Frontal cortex (tissue), 4 donors: ENCODE results near the gene RBM12. TPM values are rescaled to one million over a fixed set of nuclear protein-coding genes. Genes with fewer than 3 reads are reported as not detected.

ENCODE experiments used
- DNase-seq, 2 donors: peaks; one replicate each; pipeline ENCODE4 v3.0.0; 2012; ENCODE audit warnings: low spot score in 2 of 2
- FAIRE-seq: peaks from 2 replicates; lab custom pipeline; 2012; peaks lifted over from hg19 to GRCh38; lab: Jason Lieb, UNC
- small RNA-seq: library from RNA; depleted of rRNA; stranded (forward); fragments of <200 nt; gene quantifications from one replicate; pipeline ENCODE3, GENCODE V24; 2014
- total RNA-seq: library from RNA; depleted of rRNA; stranded (reverse); fragments of >200 nt; gene quantifications from one replicate; pipeline ENCODE4 v1.2.3, GENCODE V29; 2014
- donor health status: control.
- donor health status: control.
- donor health status: control.

RBM12 gene
- total RNA-seq, 1 donor from 2014 or later, result 109 TPM

DNA sequence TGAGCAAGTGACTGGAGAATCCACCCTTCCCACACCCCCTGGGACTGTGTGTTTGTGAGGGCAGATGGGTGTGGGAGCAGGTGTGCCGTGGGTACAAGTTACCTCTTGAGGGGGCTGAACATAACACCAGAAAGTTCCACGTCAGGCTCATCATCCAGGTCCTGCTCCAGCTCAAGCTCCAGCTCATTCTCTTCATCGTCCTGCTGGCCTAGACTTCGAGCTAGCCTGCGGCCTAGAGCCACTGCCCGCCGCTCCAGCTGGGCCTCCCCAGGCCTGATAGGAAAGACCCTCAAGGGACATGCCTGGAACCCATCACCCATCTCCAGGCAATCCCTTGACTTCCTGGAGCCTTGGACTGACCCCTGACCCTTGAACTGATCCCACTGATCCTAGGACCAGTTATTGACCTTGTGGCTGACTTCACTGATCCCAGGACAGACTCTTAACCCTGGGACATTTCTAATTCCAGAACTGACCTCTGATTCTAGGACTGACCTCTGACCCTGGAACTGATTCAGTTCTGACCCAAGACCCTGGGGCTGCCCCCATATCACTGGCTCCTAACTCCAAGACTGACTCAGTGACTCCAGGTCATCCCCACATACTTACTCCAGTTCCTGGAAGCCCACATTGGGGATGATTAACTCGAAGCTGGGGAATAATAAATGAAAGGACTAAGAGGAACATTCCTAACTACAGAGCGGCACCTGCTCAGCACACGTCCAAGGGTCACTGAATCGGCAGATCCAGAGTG, 60.8 kb downstream of the RBM12 start:
- no peak for DNase-seq

DNA sequence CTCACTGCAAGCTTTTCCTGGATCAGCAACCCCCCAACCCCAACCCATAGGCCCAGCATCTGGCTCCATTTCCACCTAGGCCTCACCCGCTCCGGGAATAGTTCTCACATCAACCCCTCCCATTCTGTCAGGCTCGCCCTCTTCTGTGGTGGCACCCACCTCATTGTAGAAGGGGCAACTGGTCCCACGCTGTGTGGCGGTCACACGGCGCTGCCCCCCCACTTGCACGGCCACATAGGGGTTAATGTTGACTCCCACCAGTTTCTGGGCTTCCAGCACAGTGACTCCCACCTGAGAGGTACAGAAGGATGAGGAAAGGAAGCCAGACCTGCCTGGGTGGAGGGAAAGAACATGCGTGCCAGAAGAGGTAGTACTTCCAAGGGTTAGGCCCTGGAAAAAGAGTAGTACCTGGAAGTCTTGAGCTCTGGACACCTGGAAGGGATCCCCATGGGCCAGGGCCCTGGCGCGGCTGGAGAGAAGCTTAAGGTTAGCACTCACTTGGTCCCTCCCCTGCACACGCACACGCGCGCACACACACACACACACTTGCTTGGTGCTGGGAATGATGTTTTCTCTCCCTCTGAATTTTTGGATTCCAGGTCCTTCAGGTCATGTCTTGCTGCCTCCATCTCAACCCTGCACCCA, 61.7 kb downstream of the RBM12 start:
- FAIRE-seq (no peak), DNase-seq (no peak)

More for the DNA sequence above, 60.8 kb downstream of the RBM12 start:
- no peak for FAIRE-seq

DNA sequence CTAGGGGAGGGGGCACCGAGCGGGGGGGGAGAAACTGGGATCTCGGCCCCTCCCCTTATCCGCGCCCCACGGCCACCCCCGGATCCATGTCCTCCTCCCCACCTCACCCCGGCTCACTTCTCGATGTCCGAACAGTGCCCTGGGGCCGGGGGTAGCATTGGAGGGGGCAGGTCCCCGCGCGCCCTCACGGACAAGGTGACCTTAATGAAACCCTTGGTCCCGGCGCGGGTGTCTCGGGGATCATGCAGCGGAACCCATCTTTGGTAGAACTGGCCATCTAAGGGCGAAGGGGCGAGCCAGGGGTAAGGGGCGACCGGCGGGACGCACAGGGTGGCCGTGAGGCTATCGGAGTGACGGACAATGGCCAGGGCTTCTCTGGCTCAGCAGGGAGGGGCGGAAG, 62.7 kb downstream of the RBM12 start:
- DNase-seq (no peak), FAIRE-seq (no peak)

DNA sequence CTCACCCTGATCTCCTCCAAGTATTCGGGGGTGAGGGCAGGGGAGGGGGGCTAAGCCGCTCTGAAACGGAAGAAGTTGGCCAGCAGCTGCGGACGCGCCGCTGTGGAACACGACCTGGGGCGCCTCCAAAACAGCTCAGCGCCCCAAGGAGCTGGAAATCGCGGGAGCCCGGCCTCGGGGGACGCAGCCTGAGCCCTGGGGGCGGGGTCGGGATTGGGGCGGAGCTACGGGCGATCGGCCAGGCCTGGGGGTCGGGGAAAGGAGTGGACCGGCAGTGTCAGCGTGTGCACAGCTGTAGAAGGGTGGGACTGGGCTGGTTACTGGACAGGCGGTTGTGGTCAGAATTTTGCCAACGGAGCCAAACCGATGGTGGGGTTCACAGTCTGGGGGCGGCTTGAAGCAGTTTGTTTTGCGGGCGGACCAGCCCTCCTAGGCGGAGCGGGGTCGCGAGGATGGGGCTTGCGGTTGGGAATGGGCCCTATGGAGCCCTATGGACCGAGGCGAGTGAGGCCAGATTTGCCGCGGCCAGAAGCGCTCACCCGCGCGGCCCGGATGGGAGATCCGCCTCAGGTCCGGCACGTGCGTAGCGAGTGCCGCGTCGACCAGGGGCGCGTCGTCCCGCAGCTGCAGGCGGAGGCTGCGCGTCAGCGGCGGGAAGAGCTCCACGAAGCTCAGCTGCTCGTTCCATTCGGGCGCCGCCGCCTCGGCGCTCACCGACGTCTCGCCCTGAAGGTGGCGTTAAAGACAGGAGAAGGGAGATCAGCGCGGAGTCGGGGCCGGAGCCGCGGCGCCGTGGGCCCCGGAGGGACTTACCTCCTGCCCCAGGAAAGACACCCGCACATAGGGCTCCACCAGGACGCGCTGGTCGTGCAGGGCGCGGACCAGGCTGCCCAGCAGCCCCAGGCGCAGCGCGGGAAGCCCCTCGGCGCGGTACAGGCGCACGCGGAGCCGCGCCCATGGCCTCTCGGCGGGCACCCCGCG, 63.4 kb downstream of the RBM12 start:
- DNase-seq, result peak; percentile 72 to 85
- FAIRE-seq, result no peak

DNA sequence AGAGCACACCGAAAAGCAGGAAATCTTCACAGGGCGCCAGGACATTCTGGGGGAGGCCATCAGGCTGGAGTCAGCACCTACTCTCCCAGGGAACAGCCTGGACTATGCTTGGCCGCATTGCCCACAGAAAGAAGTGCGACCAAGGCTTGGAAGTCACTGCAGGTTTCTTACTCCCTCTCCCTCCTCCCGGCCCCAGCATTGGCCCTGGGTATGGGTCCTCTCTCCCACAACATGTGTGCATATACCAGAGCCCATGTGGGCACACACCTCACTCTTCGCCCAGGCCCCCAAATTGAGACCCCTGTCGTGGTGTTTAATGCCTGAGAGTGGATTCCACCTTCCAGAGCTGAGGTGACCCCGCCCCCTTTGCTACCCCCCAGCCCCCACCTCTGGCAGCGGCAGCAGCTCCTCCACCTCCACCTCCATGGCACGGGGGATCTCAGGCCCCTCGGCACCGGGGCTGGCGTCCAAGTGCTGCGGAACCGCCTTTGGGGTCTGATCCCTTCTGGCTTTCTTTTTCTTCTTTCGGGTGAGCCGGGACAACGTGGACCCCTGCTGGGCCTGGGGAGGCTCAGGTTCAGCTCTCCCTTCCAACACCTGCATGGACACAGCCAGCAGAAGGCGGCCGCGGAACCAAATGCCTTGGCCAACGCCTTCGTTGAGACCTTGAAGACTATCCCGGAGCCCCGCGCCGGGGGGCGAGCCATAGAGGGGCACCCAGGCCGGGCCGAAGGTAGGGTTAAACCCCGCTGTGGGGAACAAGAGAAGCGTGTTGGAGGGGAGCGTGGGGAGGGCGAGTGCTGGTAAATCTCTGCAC, 64.3 kb downstream of the RBM12 start:
- FAIRE-seq (no peak), DNase-seq (no peak)

DNA sequence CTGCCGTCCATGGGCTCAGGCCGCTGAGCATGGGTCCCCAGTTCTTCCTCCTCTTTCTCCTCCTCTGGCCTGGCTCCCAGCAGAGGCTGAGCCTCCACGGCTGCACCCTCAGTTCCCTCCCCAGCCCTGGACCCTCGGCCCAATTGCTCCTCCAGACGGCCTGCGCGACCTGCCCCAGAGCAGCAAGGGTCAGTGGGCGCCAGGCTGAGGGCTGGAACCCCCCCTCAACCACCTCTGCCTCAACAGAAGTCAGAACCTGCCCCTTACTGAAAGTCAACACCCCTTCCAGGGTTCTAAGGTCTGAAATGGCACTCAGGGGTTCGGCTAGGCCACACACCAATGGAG, 65.0 kb downstream of the RBM12 start:
- FAIRE-seq (no peak), DNase-seq (no peak)

Small RNAs within 50 kb of the gene (small RNA-seq; reads per million reads assigned to genes)
- not detected for gene RNU6-759P

Other genes starting within 250 kb of the RBM12 start
- gene GDF5, start 226.7 kb downstream of the RBM12 start, total RNA-seq, result 0.41 TPM
- gene CEP250, start 209.3 kb downstream of the RBM12 start, total RNA-seq, result 21.6 TPM
- gene C20orf173, start 135.2 kb downstream of the RBM12 start, total RNA-seq, result under 0.01 TPM
- gene ERGIC3, start 122.8 kb downstream of the RBM12 start, total RNA-seq, result 233 TPM
- 0.82 TPM for gene SPAG4, start 49.1 kb downstream of the RBM12 start, total RNA-seq
- 55.4 TPM for gene CPNE1, start within 50 bp of the RBM12 start, total RNA-seq
- 23.6 TPM for gene NFS1, start 34.5 kb upstream of the RBM12 start, total RNA-seq
- gene ROMO1, start 34.5 kb upstream of the RBM12 start, total RNA-seq, result 86.4 TPM
- 450 TPM for gene RBM39, start 77.4 kb upstream of the RBM12 start, total RNA-seq
- gene PHF20, start 107.1 kb upstream of the RBM12 start, total RNA-seq, result 53.8 TPM